GM13976 (cell line): ENCODE measurements around the gene NCAM2.

Experiments
- DNase-seq: peaks from one replicate; pipeline ENCODE4 v3.0.0; 2012; ENCODE audit warnings: low spot score
- in situ Hi-C: fragments of 300-500 bp; cut with MboI; formaldehyde crosslinking; loops from one replicate; pipeline ENCODE4 v1.12.0; 2022; ENCODE audit warnings: low sequenced_read_pairs, mixed read lengths, inconsistent platforms; ENCODE audit not compliant: unreplicated experiment
- TF ChIP-seq, protein P1 (sequence below): IDR thresholded peaks from 2 replicates; pipeline ENCODE4 v1.5.1; 2012; ENCODE audit warnings: borderline replicate concordance, mild to moderate bottlenecking; ENCODE audit not compliant: insufficient read depth; ENCODE audit errors: extremely low read depth, missing control alignments, control extremely low read depth

The NCAM2 gene

DNA sequence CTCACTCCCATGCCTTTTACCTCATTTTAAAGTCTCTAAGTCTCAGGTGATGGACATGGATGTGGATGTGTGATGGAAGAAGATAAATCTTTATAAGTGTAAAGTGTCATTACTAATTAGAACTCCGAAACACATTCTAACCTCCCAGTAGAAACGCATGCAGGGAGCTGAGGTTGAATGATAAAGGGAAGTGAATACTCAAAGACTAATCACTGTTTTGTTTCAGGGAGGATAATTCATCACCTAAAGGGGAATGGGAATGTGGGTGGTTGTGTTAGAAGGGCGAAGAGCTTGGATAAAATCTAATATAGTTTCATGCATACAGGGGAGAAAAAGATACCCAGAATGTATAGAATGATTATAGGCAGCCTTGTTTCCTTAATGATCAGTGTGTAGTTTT is 12.5 kb downstream of the NCAM2 start:
- no peak for DNase-seq
- TF ChIP-seq, protein P1, sequence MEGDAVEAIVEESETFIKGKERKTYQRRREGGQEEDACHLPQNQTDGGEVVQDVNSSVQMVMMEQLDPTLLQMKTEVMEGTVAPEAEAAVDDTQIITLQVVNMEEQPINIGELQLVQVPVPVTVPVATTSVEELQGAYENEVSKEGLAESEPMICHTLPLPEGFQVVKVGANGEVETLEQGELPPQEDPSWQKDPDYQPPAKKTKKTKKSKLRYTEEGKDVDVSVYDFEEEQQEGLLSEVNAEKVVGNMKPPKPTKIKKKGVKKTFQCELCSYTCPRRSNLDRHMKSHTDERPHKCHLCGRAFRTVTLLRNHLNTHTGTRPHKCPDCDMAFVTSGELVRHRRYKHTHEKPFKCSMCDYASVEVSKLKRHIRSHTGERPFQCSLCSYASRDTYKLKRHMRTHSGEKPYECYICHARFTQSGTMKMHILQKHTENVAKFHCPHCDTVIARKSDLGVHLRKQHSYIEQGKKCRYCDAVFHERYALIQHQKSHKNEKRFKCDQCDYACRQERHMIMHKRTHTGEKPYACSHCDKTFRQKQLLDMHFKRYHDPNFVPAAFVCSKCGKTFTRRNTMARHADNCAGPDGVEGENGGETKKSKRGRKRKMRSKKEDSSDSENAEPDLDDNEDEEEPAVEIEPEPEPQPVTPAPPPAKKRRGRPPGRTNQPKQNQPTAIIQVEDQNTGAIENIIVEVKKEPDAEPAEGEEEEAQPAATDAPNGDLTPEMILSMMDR, result no peak
- in situ Hi-C loops, result no loop called here

GRCh38 chr21:21018821-21019220 is 20.6 kb downstream of the NCAM2 start:
- in situ Hi-C loops, result no loop called here
- no peak for DNase-seq
- TF ChIP-seq, protein P1, result no peak

GRCh38 chr21:21019681-21020080 is 21.5 kb downstream of the NCAM2 start:
- no peak for DNase-seq
- in situ Hi-C loops, result no loop called here
- TF ChIP-seq, protein P1, result no peak

DNA sequence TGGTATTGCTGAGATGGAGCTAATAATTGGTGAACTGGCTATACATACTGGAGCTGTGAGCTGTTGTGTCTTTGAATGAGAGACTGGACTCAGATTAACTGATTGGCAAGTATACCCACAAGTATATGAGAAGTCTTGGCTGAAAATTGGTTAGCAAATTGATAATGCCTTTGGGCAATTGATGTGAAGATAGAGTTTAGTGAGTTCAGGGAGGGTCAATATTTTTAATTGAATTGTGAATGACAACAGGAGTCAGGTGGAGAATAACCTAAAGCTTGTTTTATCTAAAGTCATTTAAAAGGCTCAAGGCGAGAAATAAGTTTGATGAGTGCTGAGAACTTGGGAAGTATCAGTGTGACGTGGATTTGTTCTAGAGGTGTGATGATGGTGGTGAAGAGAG is 27.5 kb downstream of the NCAM2 start:
- no peak for DNase-seq
- TF ChIP-seq, protein P1, result no peak
- in situ Hi-C loops, result no loop called here

- in situ Hi-C loops, result no loop called here
- TF ChIP-seq, protein P1, result no peak
- DNase-seq, result no peak
These were observed 30.1 kb downstream of the NCAM2 start for GRCh38 chr21:21028275-21028820.

GRCh38 chr21:21029164-21029563 is 31.0 kb downstream of the NCAM2 start:
- no peak for DNase-seq
- TF ChIP-seq, protein P1, result no peak
- in situ Hi-C loops, result no loop called here
